Loucy (cell line): ENCODE data around the gene MARCKS.

Source experiments
- H2AFZ ChIP-seq: fragments of 200-600 bp; sonication (generic); 2 replicates; pipeline ENCODE4 v1.6.0; 2016; ENCODE audit warnings: antibody characterized with exemption, mild to moderate bottlenecking, low read length, moderate library complexity
- H3F3A ChIP-seq: fragments of 200-600 bp; 2 replicates; pipeline ENCODE4 v1.6.0; 2016; ENCODE audit warnings: antibody characterized with exemption, low read depth, mild to moderate bottlenecking
- H3K27me3 ChIP-seq: fragments of 200-600 bp; sonication (generic); 2 replicates; pipeline ENCODE4 v1.6.1; 2014; ENCODE audit warnings: low read length, mild to moderate bottlenecking; ENCODE audit not compliant: insufficient read depth, poor library complexity, severe bottlenecking
- H3K36me3 ChIP-seq: fragments of 200-600 bp; sonication (generic); 2 replicates; pipeline ENCODE4 v1.6.1; 2016; ENCODE audit warnings: low read length; ENCODE audit not compliant: insufficient read depth
- H3K4me1 ChIP-seq: fragments of 200-600 bp; sonication (generic); 2 replicates; pipeline ENCODE4 v1.5.1; 2014; ENCODE audit warnings: low read length, mild to moderate bottlenecking; ENCODE audit not compliant: insufficient read depth, poor library complexity, severe bottlenecking
- H3K4me2 ChIP-seq: fragments of 200-600 bp; sonication (generic); 2 replicates; pipeline ENCODE4 v1.6.0; 2014; ENCODE audit warnings: antibody characterized with exemption, low read length, low read depth, mild to moderate bottlenecking; ENCODE audit not compliant: poor library complexity, severe bottlenecking
- H3K4me3 ChIP-seq: fragments of 200-600 bp; sonication (generic); 2 replicates; pipeline ENCODE4 v1.5.1; 2014; ENCODE audit warnings: low read length, mild to moderate bottlenecking, mixed read lengths; ENCODE audit not compliant: poor library complexity, severe bottlenecking
- H3K79me2 ChIP-seq: fragments of 200-600 bp; sonication (generic); 2 replicates; pipeline ENCODE4 v1.6.1; 2014; ENCODE audit warnings: low read length; ENCODE audit not compliant: insufficient read depth
- H3K9ac ChIP-seq: fragments of 200-600 bp; sonication (generic); 2 replicates; pipeline ENCODE4 v1.6.0; 2014; ENCODE audit warnings: mild to moderate bottlenecking, low read depth, low read length, moderate library complexity; ENCODE audit not compliant: poor library complexity, severe bottlenecking
- H3K9me2 ChIP-seq: fragments of 200-600 bp; sonication (generic); replicated peaks from 2 replicates; pipeline ENCODE4 v1.6.1; 2016; ENCODE audit warnings: low read depth, low read length, mixed read lengths
- H3K9me3 ChIP-seq: fragments of 200-600 bp; sonication (generic); 2 replicates; pipeline ENCODE4 v1.6.1; 2014; ENCODE audit warnings: mild to moderate bottlenecking, antibody characterized with exemption, low read length, low read depth; ENCODE audit not compliant: insufficient read depth
- H4K20me1 ChIP-seq: fragments of 200-600 bp; sonication (generic); 2 replicates; pipeline ENCODE4 v1.6.0; 2014; ENCODE audit warnings: antibody characterized with exemption, low read length, mild to moderate bottlenecking; ENCODE audit not compliant: insufficient read depth, poor library complexity, severe bottlenecking
- CTCF ChIP-seq: fragments of 200-600 bp; sonication (generic); conservative IDR thresholded peaks from 2 replicates; pipeline ENCODE4 v1.5.1; 2014; ENCODE audit warnings: mild to moderate bottlenecking, antibody characterized with exemption, low read length
- EZH2phosphoT487 ChIP-seq: fragments of 200-600 bp; IDR thresholded peaks from 2 replicates; pipeline ENCODE4 v1.6.1; 2018; ENCODE audit warnings: antibody characterized with exemption, mild to moderate bottlenecking, moderate library complexity, borderline replicate concordance

MARCKS gene

GRCh38 chr6:113894712-113895674, 37.8 kb downstream of the MARCKS start:
- H3K4me1 ChIP-seq, result peaks cover 21% of the 10 kb centered on the region
- H3K79me2 ChIP-seq, result no peaks in the 10 kb centered on the region
- H4K20me1 ChIP-seq, result no peaks in the 10 kb centered on the region
- H2AFZ ChIP-seq, result no peak overlapping the region
- no peaks in the 10 kb centered on the region for H3K36me3 ChIP-seq
- no peaks in the 10 kb centered on the region for H3K27me3 ChIP-seq
- no peaks in the 10 kb centered on the region for H3F3A ChIP-seq
- H3K4me3 ChIP-seq, result no peak overlapping the region
- H3K4me2 ChIP-seq, result peak overlapping the region; percentile 36
- H3K9ac ChIP-seq, result no peak overlapping the region
- TF ChIP-seq EZH2phosphoT487 (no peak), CTCF (0 out of 2 replicates have a peak, but pooled peaks have one; percentile 14)
- peaks cover 11% of the 10 kb centered on the region; the same call in 1 of the 2 replicates for H3K9me3 ChIP-seq
- H3K9me2 ChIP-seq, result no peaks in the 10 kb centered on the region

DNA sequence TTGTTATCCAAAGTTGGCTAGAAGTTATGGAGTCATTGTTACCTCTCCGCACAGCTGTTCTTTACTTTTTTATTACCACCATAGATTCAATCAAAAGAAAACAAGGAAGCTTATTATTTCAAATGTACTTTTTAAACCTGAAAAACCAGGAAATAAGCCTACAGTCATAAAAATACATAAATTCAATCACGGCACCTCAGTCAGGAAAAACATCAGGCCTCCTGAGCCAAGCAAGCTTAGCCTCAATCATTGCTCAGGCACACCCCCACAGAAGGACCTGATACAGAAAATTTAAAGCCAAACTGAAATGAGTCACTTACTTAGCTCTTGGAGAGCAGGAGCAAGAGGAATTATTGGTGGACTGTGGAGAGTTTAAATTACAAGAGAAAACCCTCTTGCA, 44.3 kb downstream of the MARCKS start:
- Histone ChIP-seq H3F3A (no peaks in the 10 kb centered on the region), H3K9ac (no peak overlapping the region), H4K20me1 (no peaks in the 10 kb centered on the region), H2AFZ (no peak overlapping the region), H3K79me2 (no peaks in the 10 kb centered on the region), H3K9me2 (no peaks in the 10 kb centered on the region), H3K4me2 (no peak overlapping the region), H3K9me3 (no peaks in the 10 kb centered on the region), H3K27me3 (no peaks in the 10 kb centered on the region), H3K4me3 (no peak overlapping the region), H3K4me1 (no peaks in the 10 kb centered on the region), H3K36me3 (no peaks in the 10 kb centered on the region)
- TF ChIP-seq EZH2phosphoT487 (no peak), CTCF (no peak)

DNA sequence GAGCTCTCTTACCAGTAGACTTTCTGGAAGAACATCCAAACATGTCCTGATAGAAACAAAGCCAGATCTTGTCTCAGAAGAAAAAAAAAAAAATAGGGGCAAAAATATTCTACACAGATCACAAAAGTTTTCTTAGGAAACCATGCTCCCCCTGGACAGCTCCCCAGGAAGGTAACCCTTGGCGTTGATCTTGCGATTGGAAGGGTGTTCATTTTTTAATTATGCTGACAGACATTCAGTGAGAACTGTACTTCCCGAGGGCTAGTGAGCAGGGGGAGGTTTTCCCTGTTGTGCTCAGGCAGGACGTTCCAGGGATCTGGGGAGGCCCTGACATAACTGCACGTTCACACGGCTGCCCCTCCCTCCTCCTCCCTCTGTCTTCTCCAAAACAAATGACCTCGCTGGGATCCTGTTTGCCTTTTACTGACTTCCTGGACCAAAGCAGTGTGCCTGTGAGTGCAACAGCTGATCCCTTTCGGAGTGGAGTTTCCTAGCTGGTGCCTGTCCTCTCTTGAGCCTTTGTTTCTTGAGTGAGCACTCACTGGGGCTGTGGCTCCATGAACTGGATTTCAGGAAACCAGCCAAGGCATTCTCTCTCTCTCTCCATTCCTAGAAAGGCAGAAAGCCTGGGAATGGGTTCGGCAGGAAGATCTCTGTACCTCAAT, 46.7 kb downstream of the MARCKS start:
- H3K4me1 ChIP-seq, result no peaks in the 10 kb centered on the region
- H3K9ac ChIP-seq, result no peak overlapping the region
- no peaks in the 10 kb centered on the region for H3K27me3 ChIP-seq
- no peak overlapping the region for H3K4me2 ChIP-seq
- no peak overlapping the region for H2AFZ ChIP-seq
- H3K9me2 ChIP-seq, result no peaks in the 10 kb centered on the region
- TF ChIP-seq CTCF (no peak), EZH2phosphoT487 (no peak)
- no peaks in the 10 kb centered on the region for H3K36me3 ChIP-seq
- H3K79me2 ChIP-seq, result no peaks in the 10 kb centered on the region
- H3K9me3 ChIP-seq, result no peaks in the 10 kb centered on the region
- H3K4me3 ChIP-seq, result no peak overlapping the region
- no peaks in the 10 kb centered on the region for H3F3A ChIP-seq
- no peaks in the 10 kb centered on the region for H4K20me1 ChIP-seq
